Activated B cell treated with CpG ODN at 0.5 μM for 24 hours (primary cell): ENCODE measurements around the gene SULT1E1. TPM values are rescaled to one million over a fixed set of nuclear protein-coding genes. Genes with fewer than 3 reads are reported as not detected.

ENCODE experiments used
- ATAC-seq: fragments of 200-7000 bp; cut with Tn5 transposase; one replicate; pipeline ENCODE4 v1.10.0; 2021; ENCODE audit warnings: low read depth, mild to moderate bottlenecking, moderate library complexity
- CTCF ChIA-PET: fragments of 350-600 bp; sonication (Branson Sonifier 250); formaldehyde crosslinking; loops from one replicate; lab custom pipeline; 2021; ENCODE audit warnings: antibody characterized with exemption; lab: Charles Lee
- POLR2A ChIA-PET: fragments of 350-600 bp; sonication (Branson Sonifier 250); formaldehyde crosslinking; loops from one replicate; lab custom pipeline; 2021; ENCODE audit warnings: antibody characterized with exemption; lab: Charles Lee
- DNase-seq: peaks from one replicate; pipeline ENCODE4 v3.0.0; 2022
- H3K27ac Mint-ChIP-seq: one replicate; pipeline ENCODE4 v1.8.0; 2020; ENCODE audit warnings: mixed read lengths
- H3K27me3 Mint-ChIP-seq: one replicate; pipeline ENCODE4 v1.8.0; 2021; ENCODE audit warnings: mixed read lengths
- H3K36me3 Mint-ChIP-seq: one replicate; pipeline ENCODE4 v1.8.0; 2021; ENCODE audit warnings: low read depth, mixed read lengths
- H3K4me1 Mint-ChIP-seq: one replicate; pipeline ENCODE4 v1.8.0; 2021; ENCODE audit warnings: mixed read lengths
- H3K4me3 Mint-ChIP-seq: one replicate; pipeline ENCODE4 v1.8.0; 2020; ENCODE audit warnings: mild to moderate bottlenecking, mixed read lengths
- H3K9me3 Mint-ChIP-seq: one replicate; pipeline ENCODE4 v1.8.0; 2020; ENCODE audit warnings: mixed read lengths
- CTCF ChIP-seq: fragments of 200-600 bp; IDR thresholded peaks from one replicate; pipeline ENCODE4 v1.8.0; 2022; ENCODE audit warnings: antibody characterized with exemption, mild to moderate bottlenecking
- intact Hi-C: fragments of 100-400 bp; cut with micrococcal nuclease; formaldehyde crosslinking; loops from one replicate; pipeline ENCODE4 v1.15.1; 2024
- total RNA-seq: library from RNA; stranded (reverse); gene quantifications from 2 replicates; pipeline ENCODE4 v1.2.3, GENCODE V29; 2022

Gene SULT1E1
- total RNA-seq, 1 donor from 2014 or later = not detected

- DNase-seq (no peak), ATAC-seq (no peak)
- POLR2A ChIA-PET = no interaction called here
- Mint-ChIP-seq H3K27ac (no peak overlapping the region), H3K36me3 (no peaks in the 10 kb centered on the region), H3K9me3 (no peaks in the 10 kb centered on the region), H3K4me1 (no peaks in the 10 kb centered on the region), H3K4me3 (no peak overlapping the region), H3K27me3 (peaks cover under 1% of the 10 kb centered on the region)
- intact Hi-C loops = no loop called here
- CTCF ChIA-PET = no interaction called here
- no peak for TF ChIP-seq CTCF
Measured at GRCh38 chr4:69877453-69877852, 17.5 kb upstream of the SULT1E1 start.

GRCh38 chr4:69876071-69876470, 16.1 kb upstream of the SULT1E1 start:
- Mint-ChIP-seq H3K4me1 (no peaks in the 10 kb centered on the region), H3K4me3 (no peak overlapping the region), H3K27me3 (peaks cover 2% of the 10 kb centered on the region), H3K27ac (no peak overlapping the region), H3K9me3 (no peaks in the 10 kb centered on the region), H3K36me3 (no peaks in the 10 kb centered on the region)
- no peak for TF ChIP-seq CTCF
- intact Hi-C loops = no loop called here
- ChIA-PET POLR2A (no interaction called here), CTCF (no interaction called here)
- DNase-seq = no peak
- ATAC-seq = no peak

- ChIA-PET POLR2A (no interaction called here), CTCF (no interaction called here)
- Mint-ChIP-seq H3K9me3 (no peaks in the 10 kb centered on the region), H3K27ac (no peak overlapping the region), H3K4me1 (no peaks in the 10 kb centered on the region), H3K4me3 (no peak overlapping the region), H3K36me3 (no peaks in the 10 kb centered on the region), H3K27me3 (peaks cover 2% of the 10 kb centered on the region)
- TF ChIP-seq CTCF = no peak
- no peak for DNase-seq
- intact Hi-C loops = no loop called here
- no peak for ATAC-seq
Measured at GRCh38 chr4:69875576-69875975, 15.6 kb upstream of the SULT1E1 start.

- H3K4me3 Mint-ChIP-seq = no peak overlapping the region
- H3K27me3 Mint-ChIP-seq = peaks cover 2% of the 10 kb centered on the region
- no peak overlapping the region for H3K27ac Mint-ChIP-seq
- ATAC-seq (no peak), DNase-seq (no peak)
- POLR2A ChIA-PET = no interaction called here
- TF ChIP-seq CTCF = no peak
- intact Hi-C loops = no loop called here
- CTCF ChIA-PET = no interaction called here
- H3K36me3 Mint-ChIP-seq = no peaks in the 10 kb centered on the region
- no peaks in the 10 kb centered on the region for H3K4me1 Mint-ChIP-seq
- H3K9me3 Mint-ChIP-seq = no peaks in the 10 kb centered on the region
Measured at GRCh38 chr4:69874507-69874906, 14.6 kb upstream of the SULT1E1 start.

- Mint-ChIP-seq H3K27ac (no peak overlapping the region), H3K4me3 (no peak overlapping the region), H3K4me1 (no peaks in the 10 kb centered on the region), H3K27me3 (no peaks in the 10 kb centered on the region), H3K36me3 (no peaks in the 10 kb centered on the region), H3K9me3 (no peaks in the 10 kb centered on the region)
- ChIA-PET POLR2A (no interaction called here), CTCF (no interaction called here)
- TF ChIP-seq CTCF = no peak
- no peak for ATAC-seq
- no peak for DNase-seq
- intact Hi-C loops = no loop called here
Measured at GRCh38 chr4:69861756-69862155, 1.8 kb upstream of the SULT1E1 start.
